ENCODE results near the gene PXDC1. TPM values are rescaled to one million over a fixed set of nuclear protein-coding genes. Genes with fewer than 3 reads are reported as not detected.

Gene PXDC1
- polyA plus RNA-seq (2012; ENCODE audit: insufficient read depth, insufficient read length, low read depth): not detected

- H3K4me1 ChIP-seq: no peaks in the 10 kb centered on the region
- peaks cover 58% of the 10 kb centered on the region for H3K27me3 ChIP-seq
These were observed at the start of gene PXDC1 for GRCh38 chr6:3751077-3751729. PXDC1 (minus strand) TSS chr6:3751713; CDS start chr6:3751531, 182 bp downstream.

GRCh38 chr6:3800850-3801591 lies 49.5 kb upstream of the PXDC1 start:
- no peaks in the 10 kb centered on the region for H3K4me1 ChIP-seq

More at GRCh38 chr6:3751077-3751729, at the start of gene PXDC1:
- DNase-seq: no peak
- Histone ChIP-seq H3K9me3 (no peaks in the 10 kb centered on the region), H3K36me3 (no peaks in the 10 kb centered on the region), H3K4me3 (ENCODE audit: low read depth, low read length) (peak within 1 kb of the TSS; percentile 26)
- no peak for TF ChIP-seq CTCF (IDR thresholded peaks at IDR 0.05; ENCODE audit: low read depth, low read length)

GRCh38 chr6:3799719-3800118 lies 48.2 kb upstream of the PXDC1 start:
- H3K9me3 ChIP-seq: no peaks in the 10 kb centered on the region
- no peaks in the 10 kb centered on the region for H3K4me1 ChIP-seq
- no peak for DNase-seq
- no peak for TF ChIP-seq CTCF (IDR thresholded peaks at IDR 0.05; ENCODE audit: low read depth, low read length)
- H3K27me3 ChIP-seq: no peaks in the 10 kb centered on the region
- H3K36me3 ChIP-seq: no peaks in the 10 kb centered on the region
- no peak overlapping the region for H3K4me3 ChIP-seq (ENCODE audit: low read depth, low read length)

More at GRCh38 chr6:3800850-3801591, 49.5 kb upstream of the PXDC1 start:
- TF ChIP-seq CTCF (IDR thresholded peaks at IDR 0.05; ENCODE audit: low read depth, low read length): no peak
- Histone ChIP-seq H3K36me3 (no peaks in the 10 kb centered on the region), H3K9me3 (no peaks in the 10 kb centered on the region), H3K4me3 (ENCODE audit: low read depth, low read length) (no peak overlapping the region), H3K27me3 (no peaks in the 10 kb centered on the region)
- DNase-seq: no peak

GRCh38 chr6:3798055-3798919 lies 46.8 kb upstream of the PXDC1 start:
- TF ChIP-seq CTCF (IDR thresholded peaks at IDR 0.05; ENCODE audit: low read depth, low read length): no peak
- H3K4me1 ChIP-seq: no peaks in the 10 kb centered on the region
- no peak for DNase-seq
- no peaks in the 10 kb centered on the region for H3K9me3 ChIP-seq
- H3K36me3 ChIP-seq: no peaks in the 10 kb centered on the region
- H3K4me3 ChIP-seq (ENCODE audit: low read depth, low read length): no peak overlapping the region
- no peaks in the 10 kb centered on the region for H3K27me3 ChIP-seq

GRCh38 chr6:3797231-3798054 lies 45.9 kb upstream of the PXDC1 start:
- Histone ChIP-seq H3K27me3 (no peaks in the 10 kb centered on the region), H3K9me3 (no peaks in the 10 kb centered on the region), H3K4me3 (ENCODE audit: low read depth, low read length) (no peak overlapping the region), H3K36me3 (no peaks in the 10 kb centered on the region), H3K4me1 (no peaks in the 10 kb centered on the region)
- TF ChIP-seq CTCF (IDR thresholded peaks at IDR 0.05; ENCODE audit: low read depth, low read length): no peak
- DNase-seq: no peak

Measured in BE2C (cell line).